ENCODE measurements around the gene ACO2.

The ACO2 gene

DNA sequence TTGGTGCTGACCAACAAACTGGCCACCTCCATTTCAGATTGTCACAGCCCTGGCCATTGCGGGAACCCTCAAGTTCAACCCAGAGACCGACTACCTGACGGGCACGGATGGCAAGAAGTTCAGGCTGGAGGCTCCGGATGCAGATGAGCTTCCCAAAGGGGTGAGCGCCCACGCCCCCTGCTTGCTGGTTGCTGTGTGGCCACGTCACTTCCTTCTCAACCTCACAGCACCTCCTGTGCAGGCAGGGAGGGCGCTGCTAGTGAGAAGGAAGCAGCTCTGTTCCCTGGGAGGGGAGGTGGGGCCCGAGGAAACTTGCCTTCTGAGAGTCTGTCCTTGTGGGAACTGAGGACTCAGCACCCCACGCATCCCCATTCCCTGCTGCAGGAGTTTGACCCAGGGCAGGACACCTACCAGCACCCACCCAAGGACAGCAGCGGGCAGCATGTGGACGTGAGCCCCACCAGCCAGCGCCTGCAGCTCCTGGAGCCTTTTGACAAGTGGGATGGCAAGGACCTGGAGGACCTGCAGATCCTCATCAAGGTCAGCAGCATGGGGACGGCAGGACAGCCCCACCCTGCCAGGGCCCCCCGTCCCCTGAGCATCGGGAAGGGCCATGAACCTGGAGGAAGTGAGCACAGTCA lies 56.0 kb downstream of the ACO2 start:
- no peak for DNase-seq

DNA sequence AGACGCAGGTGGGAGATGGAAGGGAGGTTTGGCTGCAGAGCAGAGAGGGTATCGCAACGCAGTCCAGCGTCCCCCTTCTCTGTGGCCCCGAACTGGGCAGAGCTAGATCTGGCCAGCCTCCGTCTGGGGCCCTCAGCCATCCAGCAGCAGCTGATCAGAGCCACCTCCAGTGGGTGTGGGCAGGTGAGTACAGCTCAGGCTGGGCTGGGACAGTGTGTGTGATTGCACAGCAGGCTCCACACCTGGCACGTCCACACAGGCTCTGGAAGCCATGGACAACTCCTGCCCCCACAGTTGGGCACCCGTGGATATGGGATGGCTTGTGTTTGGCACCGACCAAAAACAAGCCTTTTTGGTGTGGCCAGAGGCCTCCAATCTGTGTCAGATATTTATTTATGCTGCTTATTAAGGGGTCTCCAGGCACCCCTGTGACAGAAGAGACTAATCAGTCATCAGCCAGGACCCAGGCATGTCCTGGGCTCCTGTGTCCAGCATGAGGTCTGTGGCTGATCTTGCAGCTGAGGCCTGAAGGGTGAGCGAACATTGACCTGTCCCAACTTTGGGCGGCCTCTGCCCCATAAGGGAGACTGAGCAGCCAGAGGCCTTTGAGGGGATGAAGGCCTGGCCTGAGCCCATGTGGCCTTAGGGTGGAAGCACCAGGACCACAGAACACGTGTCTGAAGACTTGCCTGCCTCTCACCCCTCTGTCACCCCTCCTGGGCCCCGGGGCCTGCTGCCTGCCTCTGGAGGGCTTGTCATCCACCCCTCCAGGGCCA lies 56.7 kb downstream of the ACO2 start:
- DNase-seq, result no peak

GRCh38 chr22:41526226-41526829 lies 57.4 kb downstream of the ACO2 start:
- DNase-seq, result no peak

GRCh38 chr22:41526830-41527799 lies 58.2 kb downstream of the ACO2 start:
- DNase-seq, result peak; percentile 23 to 47

GRCh38 chr22:41528132-41528766 lies 59.3 kb downstream of the ACO2 start:
- DNase-seq, result no peak

GRCh38 chr22:41528938-41529561 lies 60.1 kb downstream of the ACO2 start:
- DNase-seq, result no peak

DNA sequence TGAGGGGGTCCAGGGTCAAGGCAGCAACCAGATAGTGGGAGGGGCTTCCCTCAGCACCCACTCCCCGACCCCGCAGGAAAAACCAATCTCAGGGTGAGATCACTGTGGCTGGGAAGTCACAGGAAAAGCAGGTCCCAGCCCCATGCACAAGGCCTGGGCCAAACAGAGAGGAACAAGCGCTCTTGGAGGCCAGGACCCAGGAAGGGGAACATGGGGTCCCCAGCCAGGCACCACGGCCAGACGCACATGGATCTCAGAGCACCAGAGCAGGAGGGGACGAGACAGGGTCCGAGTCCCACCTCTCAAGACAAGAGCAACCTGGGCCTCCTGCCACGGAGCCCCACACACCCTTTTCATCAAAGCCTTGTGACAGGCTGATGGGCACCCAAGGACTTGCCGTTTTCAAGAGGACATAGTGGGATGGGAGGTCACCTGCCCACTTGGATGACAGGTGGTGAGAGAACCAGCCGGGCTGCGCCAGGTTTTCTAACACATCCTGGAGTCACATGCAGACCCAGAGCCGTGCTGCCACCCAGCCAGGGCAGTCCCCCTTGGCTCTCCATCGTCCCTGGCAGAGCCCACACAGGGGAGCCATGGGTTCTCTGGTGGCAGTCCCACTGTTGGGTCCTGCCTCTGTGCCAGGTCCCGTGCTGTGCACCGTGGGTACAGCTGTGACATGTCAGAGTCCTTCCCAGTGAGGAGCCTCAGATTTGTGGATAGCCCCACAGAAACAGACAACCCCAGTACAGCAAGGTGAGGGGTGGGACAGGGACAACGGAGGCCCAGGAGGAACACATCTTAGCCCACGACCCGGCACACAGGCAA lies 62.2 kb downstream of the ACO2 start:
- DNase-seq, result no peak

DNA sequence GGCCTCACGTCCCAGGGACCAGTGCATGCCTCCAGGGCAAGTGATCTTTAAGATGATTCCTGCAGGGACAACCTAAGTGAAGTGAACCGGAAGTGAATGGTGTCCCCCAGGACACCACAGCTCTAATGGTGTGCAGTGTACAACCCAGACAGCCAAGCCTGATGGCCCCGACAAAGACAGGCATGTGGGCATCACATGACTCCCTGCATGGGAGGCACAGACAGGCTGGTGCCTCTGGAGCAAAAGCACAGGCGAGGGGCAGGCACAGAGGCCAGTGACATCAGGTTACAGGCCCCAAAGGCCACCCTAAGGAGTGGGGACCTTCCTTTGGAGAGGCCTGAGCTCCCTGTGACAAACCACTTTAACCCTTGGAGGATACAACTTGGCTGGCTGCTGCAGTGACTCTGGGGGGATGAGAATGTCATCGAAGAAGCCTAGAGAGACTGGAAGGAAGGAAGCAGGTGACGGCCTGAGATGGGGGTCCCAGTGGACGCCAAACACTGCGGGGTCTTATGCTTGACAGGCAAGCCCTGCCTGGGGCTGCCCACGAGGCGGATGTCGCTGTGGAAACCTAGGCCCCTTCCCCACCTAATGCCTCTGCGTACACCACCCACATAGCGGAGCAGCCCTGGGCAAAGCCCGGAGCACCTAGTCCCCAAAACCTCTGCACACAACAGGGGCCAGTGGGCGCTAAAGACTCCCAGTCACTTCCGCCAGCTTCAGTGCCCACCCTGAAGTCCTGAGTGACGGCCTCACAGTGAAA lies 63.0 kb downstream of the ACO2 start:
- DNase-seq, result no peak

DNA sequence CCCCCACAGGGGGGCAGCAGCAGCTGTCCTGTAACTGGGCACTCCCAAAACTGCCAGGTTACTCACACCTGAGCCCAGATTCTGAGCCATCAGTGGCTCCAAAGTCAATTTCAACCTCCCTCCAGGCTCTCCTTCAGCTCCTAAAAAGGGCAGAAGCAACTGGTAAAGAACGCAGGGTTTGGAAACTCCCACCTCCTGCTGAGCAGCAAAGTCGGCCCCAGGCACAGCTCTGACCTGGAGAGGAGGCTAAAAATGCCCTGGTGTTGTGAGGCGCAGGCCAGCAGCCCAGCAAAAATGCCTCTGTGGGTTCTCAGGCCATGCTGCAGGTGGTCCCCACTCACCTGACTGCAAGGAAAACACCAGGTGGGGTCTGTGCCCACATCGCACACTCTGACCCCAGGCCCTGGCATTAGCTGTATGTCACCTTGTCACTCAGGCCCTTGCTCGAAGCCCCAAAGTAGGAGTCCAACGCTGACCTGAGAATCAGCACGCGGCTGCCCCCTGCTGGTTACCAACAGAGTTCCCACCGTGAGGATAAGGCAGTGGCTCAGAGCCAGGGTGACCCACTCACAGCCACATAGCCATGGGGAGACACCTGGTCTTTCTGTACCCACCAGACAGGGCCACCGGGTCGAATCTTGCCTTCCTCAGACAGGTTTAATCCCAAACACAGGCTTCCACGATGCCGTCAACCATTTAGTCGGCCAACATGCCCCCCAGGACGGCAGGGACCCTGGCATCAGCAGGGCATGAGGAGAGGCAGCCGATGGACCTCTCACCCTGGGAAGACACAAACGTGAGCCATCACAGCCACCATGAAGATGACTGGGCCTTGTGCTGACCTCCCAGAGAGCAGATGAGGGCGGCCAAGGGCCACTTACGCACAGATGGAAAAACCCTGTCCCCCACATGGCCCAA lies 64.2 kb downstream of the ACO2 start:
- DNase-seq, result peak; percentile 39 to 44

- DNase-seq, result no peak
Measured at GRCh38 chr22:41534219-41534618, 65.3 kb downstream of the ACO2 start.

DNA sequence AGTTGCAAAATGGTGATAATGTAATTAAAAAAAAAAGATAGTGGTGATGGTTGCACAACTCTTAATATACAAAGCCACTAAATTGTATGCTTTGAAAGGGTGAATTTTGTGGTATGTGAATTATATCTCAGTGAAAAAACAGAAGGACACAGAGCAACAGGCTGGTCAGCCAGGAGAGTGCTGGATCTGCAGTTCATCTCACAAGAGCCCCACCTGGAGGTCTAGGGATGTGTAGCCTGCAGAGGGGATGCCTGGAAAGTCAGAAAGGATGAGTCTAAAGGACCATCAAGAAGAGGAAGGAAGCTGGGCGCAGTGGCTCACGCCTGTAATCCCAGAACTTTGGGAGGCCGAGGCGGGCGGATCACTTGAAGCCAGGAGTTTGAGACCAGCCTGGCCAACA lies 66.3 kb downstream of the ACO2 start:
- no peak for DNase-seq

- no peak for DNase-seq
Measured at GRCh38 chr22:41537203-41537602, 68.3 kb downstream of the ACO2 start.

DNA sequence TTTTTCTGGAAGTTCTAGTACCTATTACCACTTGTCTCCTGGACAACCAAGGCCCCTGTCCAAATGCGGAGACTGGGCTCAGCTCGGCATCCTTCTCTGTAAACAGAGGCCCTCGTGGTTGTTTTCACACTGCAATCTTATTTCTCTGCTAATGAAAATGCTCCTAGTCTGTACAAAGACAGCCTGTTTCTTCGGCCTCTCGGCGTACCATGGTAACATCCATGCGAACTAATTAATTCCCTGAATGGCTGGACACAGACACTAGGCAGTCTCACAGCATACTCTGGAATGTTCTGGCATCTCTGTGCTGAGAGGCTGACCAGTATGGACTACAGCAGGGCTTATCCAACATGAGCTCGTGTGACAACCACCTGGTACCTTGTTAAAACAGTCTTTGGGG lies 69.7 kb downstream of the ACO2 start:
- peak; percentile 47 to 88 for DNase-seq

- no peak for DNase-seq
Measured at GRCh38 chr22:41539146-41540005, 70.5 kb downstream of the ACO2 start.

DNA sequence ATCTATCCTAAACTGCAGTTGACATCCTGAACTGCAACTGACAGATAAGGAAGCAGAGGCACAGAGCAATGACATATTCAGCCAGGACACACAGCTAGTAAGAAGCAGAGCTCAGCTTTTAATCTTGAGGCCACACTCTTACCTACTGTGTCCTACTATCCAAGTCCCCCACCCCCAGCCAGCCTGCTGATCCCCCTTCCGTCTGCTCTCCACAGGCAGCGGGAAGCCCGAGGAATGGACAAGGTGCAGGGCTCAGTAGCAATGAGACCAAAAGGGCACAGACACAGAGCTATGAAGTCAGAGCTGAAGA lies 71.0 kb downstream of the ACO2 start:
- no peak for DNase-seq

- DNase-seq, result no peak
Measured at GRCh38 chr22:41540365-41540764, 71.4 kb downstream of the ACO2 start.

DNA sequence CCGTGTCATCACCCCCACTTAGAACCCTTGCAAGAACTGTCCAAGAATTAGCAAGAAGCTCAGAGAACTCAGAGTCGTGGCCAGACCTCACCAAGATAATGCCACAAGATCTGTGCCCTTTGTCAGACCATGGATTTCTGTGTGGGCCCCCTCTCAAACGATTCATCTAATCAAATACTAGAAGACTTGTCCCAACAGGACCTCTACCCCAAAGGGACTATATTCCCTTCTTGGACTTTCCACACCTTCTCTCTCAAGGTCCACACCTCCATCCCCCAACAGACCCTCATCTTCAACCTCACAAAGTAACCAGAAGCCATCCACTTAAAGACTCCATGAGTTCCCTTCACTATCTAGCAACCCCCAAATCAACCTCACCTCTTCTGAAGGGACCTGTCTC lies 72.6 kb downstream of the ACO2 start:
- no peak for DNase-seq

GRCh38 chr22:41542224-41542623 lies 73.3 kb downstream of the ACO2 start:
- no peak for DNase-seq
